ENCODE measurements around the gene STX18. TPM values are rescaled to one million over a fixed set of nuclear protein-coding genes. Genes with fewer than 3 reads are reported as not detected.
"Not testable (repeated sequence)": the region's sequence is repeated elsewhere in the genome, so short reads cannot be mapped to it uniquely, and the experiment has no call there.

Gene STX18
- total RNA-seq, 2 experiments from 2014 or later: 19.5 to 20.0 TPM

GRCh38 chr4:4568806-4569427 lies 27.1 kb upstream of the STX18 start:
- H3K4me1 Mint-ChIP-seq (ENCODE audit: low read depth): no peaks in the 10 kb centered on the region
- DNase-seq (no peak), ATAC-seq (no peak)
- peaks cover 17% of the 10 kb centered on the region for H3K36me3 Mint-ChIP-seq (ENCODE audit: low read depth)
- TF ChIP-seq CTCF (IDR thresholded peaks at IDR 0.05): no peak
- peaks cover 2% of the 10 kb centered on the region for H3K9me3 Mint-ChIP-seq
- ChIA-PET CTCF (no interaction called here), POLR2A (no interaction called here)
- intact Hi-C loops (cut with micrococcal nuclease): no loop called here
- H3K27me3 Mint-ChIP-seq: no peaks in the 10 kb centered on the region
- no peak overlapping the region for H3K4me3 Mint-ChIP-seq
- no peak overlapping the region for H3K27ac Mint-ChIP-seq

GRCh38 chr4:4566359-4566758 lies 24.5 kb upstream of the STX18 start:
- CTCF ChIA-PET, DNase-seq, POLR2A ChIA-PET: not testable (repeated sequence)

GRCh38 chr4:4564522-4564921 lies 22.7 kb upstream of the STX18 start:
- Mint-ChIP-seq H3K27ac (no peak overlapping the region), H3K4me1 (ENCODE audit: low read depth) (no peaks in the 10 kb centered on the region), H3K36me3 (ENCODE audit: low read depth) (peaks cover 18% of the 10 kb centered on the region), H3K4me3 (no peak overlapping the region), H3K9me3 (no peaks in the 10 kb centered on the region), H3K27me3 (no peaks in the 10 kb centered on the region)
- ATAC-seq: no peak
- intact Hi-C loops (cut with micrococcal nuclease): no loop called here
- ChIA-PET CTCF (interaction anchor here (1.0 kb wide), 1 partner anchor 9 kb away, joined by 3 read pairs; no protein-coding TSS in a partner anchor), POLR2A (no interaction called here)
- TF ChIP-seq CTCF (IDR thresholded peaks at IDR 0.05): no peak
- DNase-seq: no peak

More at GRCh38 chr4:4566359-4566758, 24.5 kb upstream of the STX18 start:
- H3K9me3 Mint-ChIP-seq; H3K27me3 Mint-ChIP-seq; H3K4me1 Mint-ChIP-seq (ENCODE audit: low read depth); ATAC-seq; H3K4me3 Mint-ChIP-seq; H3K27ac Mint-ChIP-seq: not testable (repeated sequence)
- intact Hi-C loops (cut with micrococcal nuclease): loop anchor here (1.0 kb wide), 1 partner anchor 19 kb away; no protein-coding TSS in a partner anchor
- H3K36me3 Mint-ChIP-seq (ENCODE audit: low read depth): peaks cover 23% of the 10 kb centered on the region

- intact Hi-C loops (cut with micrococcal nuclease): no loop called here
- ATAC-seq: no peak
Measured at GRCh38 chr4:4560642-4561041, 18.8 kb upstream of the STX18 start.

GRCh38 chr4:4560136-4560535 lies 18.3 kb upstream of the STX18 start:
- H3K36me3 Mint-ChIP-seq (ENCODE audit: low read depth): peaks cover 14% of the 10 kb centered on the region
- no peak for TF ChIP-seq CTCF (IDR thresholded peaks at IDR 0.05)
- POLR2A ChIA-PET: interaction anchor here (0.9 kb wide), 1 partner anchor 41 kb away, joined by 3 read pairs; no protein-coding TSS in a partner anchor

More at GRCh38 chr4:4560642-4561041, 18.8 kb upstream of the STX18 start:
- Mint-ChIP-seq H3K27me3 (no peaks in the 10 kb centered on the region), H3K9me3 (no peaks in the 10 kb centered on the region), H3K4me1 (ENCODE audit: low read depth) (no peaks in the 10 kb centered on the region), H3K4me3 (no peak overlapping the region), H3K27ac (no peak overlapping the region), H3K36me3 (ENCODE audit: low read depth) (peaks cover 14% of the 10 kb centered on the region)
- no peak for DNase-seq
- no peak for TF ChIP-seq CTCF (IDR thresholded peaks at IDR 0.05)
- ChIA-PET POLR2A (interaction anchor here (0.5 to 0.9 kb wide), 2 partner anchors 22 to 41 kb away, joined by 3 read pairs; no protein-coding TSS in a partner anchor), CTCF (interaction anchor here (1.6 kb wide), 1 partner anchor 13 kb away, joined by 3 read pairs; no protein-coding TSS in a partner anchor)

More at GRCh38 chr4:4560136-4560535, 18.3 kb upstream of the STX18 start:
- no peaks in the 10 kb centered on the region for H3K4me1 Mint-ChIP-seq (ENCODE audit: low read depth)
- no peak overlapping the region for H3K27ac Mint-ChIP-seq
- no peaks in the 10 kb centered on the region for H3K9me3 Mint-ChIP-seq
- ATAC-seq (no peak), DNase-seq (no peak)
- no peak overlapping the region for H3K4me3 Mint-ChIP-seq
- intact Hi-C loops (cut with micrococcal nuclease): no loop called here
- CTCF ChIA-PET: interaction anchor here (1.6 kb wide), 1 partner anchor 14 kb away, joined by 3 read pairs; no protein-coding TSS in a partner anchor
- no peaks in the 10 kb centered on the region for H3K27me3 Mint-ChIP-seq

Measured in activated CD8-positive, alpha-beta T cell treated with anti-CD3 and anti-CD28 coated beads for 36 hours (primary cell).